GM12865 (cell line): ENCODE results near the gene KIFAP3.

Experiments used
- DNase-seq: peaks from one replicate; pipeline ENCODE4 v3.0.0; 2010; ENCODE audit warnings: low read depth
- H3K4me3 ChIP-seq: 2 replicates; pipeline ENCODE4 v1.5.1; 2011; ENCODE audit warnings: mild to moderate bottlenecking, low read depth, low read length, control low read depth
- CTCF ChIP-seq: IDR thresholded peaks from 2 replicates; pipeline ENCODE4 v1.5.1; 2011; ENCODE audit warnings: low read length, control low read depth, low read depth, inconsistent platforms; ENCODE audit not compliant: insufficient read depth; ENCODE audit errors: missing control alignments

The KIFAP3 gene

GRCh38 chr1:169933984-169934725 is 140.3 kb downstream of the KIFAP3 start:
- DNase-seq, result no peak
- no peak for TF ChIP-seq CTCF
- no peak overlapping the region for H3K4me3 ChIP-seq

- H3K4me3 ChIP-seq, result no peak overlapping the region
- TF ChIP-seq CTCF, result no peak
- DNase-seq, result no peak
Observed at GRCh38 chr1:169931795-169932231, 142.7 kb downstream of the KIFAP3 start.

DNA sequence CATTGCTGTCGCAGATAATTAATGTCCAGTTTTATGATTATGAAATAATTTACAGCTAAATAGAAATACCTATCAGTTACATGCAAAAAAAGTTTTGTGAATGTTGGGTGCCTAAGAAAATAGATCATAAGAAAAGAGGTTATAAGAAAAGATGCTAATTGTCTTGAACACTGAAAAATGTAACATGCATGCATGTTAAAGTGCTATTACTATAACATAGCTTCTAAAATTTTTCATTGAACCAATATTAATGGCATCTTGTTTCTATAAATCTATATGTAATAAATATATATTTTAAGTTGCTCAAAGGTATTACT is 145.3 kb downstream of the KIFAP3 start:
- no peak overlapping the region for H3K4me3 ChIP-seq
- no peak for TF ChIP-seq CTCF
- DNase-seq, result no peak

- peak; percentile 51 for TF ChIP-seq CTCF
- peak; percentile 68 for DNase-seq
- H3K4me3 ChIP-seq, result no peak overlapping the region
Observed at GRCh38 chr1:169928438-169929209, 145.9 kb downstream of the KIFAP3 start.

GRCh38 chr1:169925505-169926482 is 148.7 kb downstream of the KIFAP3 start:
- no peak for TF ChIP-seq CTCF
- no peak overlapping the region for H3K4me3 ChIP-seq
- peak; percentile 43 for DNase-seq

- TF ChIP-seq CTCF, result no peak
- no peak for DNase-seq
- H3K4me3 ChIP-seq, result no peak overlapping the region
Observed at GRCh38 chr1:169924829-169925228, 149.7 kb downstream of the KIFAP3 start.
